H1 (cell line): Measurements from ENCODE around the gene MOCS1. TPM values are rescaled to one million over a fixed set of nuclear protein-coding genes. Genes with fewer than 3 reads are reported as not detected.

Experiments
- CTCF ChIA-PET: fragments of 300-600 bp; sonication (Branson Sonifier 250); formaldehyde crosslinking; loops from one replicate; lab custom pipeline; 2021; ENCODE audit not compliant: partially characterized antibody; lab: Charles Lee
- POLR2A ChIA-PET: fragments of 300-600 bp; sonication (Branson Sonifier 250); formaldehyde crosslinking; loops from one replicate; lab custom pipeline; 2021; ENCODE audit warnings: inconsistent platforms; ENCODE audit not compliant: partially characterized antibody; lab: Charles Lee
- DNase-seq, 2 experiments: peaks; one replicate each; pipeline versions ENCODE4 v3.0.0 to v3.0.0-alpha.2; 2010 to 2022; ENCODE audit warnings: low spot score in 2 of 2, low read depth in 1 of 2, mixed read lengths in 1 of 2
- FAIRE-seq: peaks from 2 replicates; lab custom pipeline; 2011; peaks lifted over from hg19 to GRCh38; lab: Jason Lieb, UNC
- H2AFZ ChIP-seq: 2 replicates; pipeline ENCODE4 v1.8.1; 2012; ENCODE audit warnings: low read length, inconsistent platforms
- H2AK5ac ChIP-seq: 2 replicates; pipeline ENCODE4 v1.6.1; 2013; ENCODE audit warnings: low read depth, low read length
- H2BK120ac ChIP-seq: replicated peaks from 2 replicates; pipeline ENCODE3; 2013; ENCODE audit warnings: low read depth, low read length, inconsistent platforms
- H2BK12ac ChIP-seq: 2 replicates; pipeline ENCODE4 v1.6.1; 2013; ENCODE audit warnings: low read depth, low read length
- H2BK15ac ChIP-seq: 2 replicates; pipeline ENCODE4 v1.6.1; 2013; ENCODE audit warnings: low read length
- H2BK20ac ChIP-seq: 2 replicates; pipeline ENCODE4 v1.6.1; 2013; ENCODE audit warnings: low read length
- H2BK5ac ChIP-seq: 2 replicates; pipeline ENCODE4 v1.6.1; 2013; ENCODE audit warnings: low read depth, low read length
- H3K14ac ChIP-seq: 2 replicates; pipeline ENCODE4 v1.6.1; 2013; ENCODE audit warnings: inconsistent platforms; ENCODE audit not compliant: insufficient read length
- H3K18ac ChIP-seq: 2 replicates; pipeline ENCODE4 v1.6.1; 2013; ENCODE audit warnings: low read length; ENCODE audit errors: extremely low read depth
- H3K23ac ChIP-seq: 2 replicates; pipeline ENCODE4 v1.6.1; 2013; ENCODE audit warnings: inconsistent platforms; ENCODE audit not compliant: insufficient read length
- H3K23me2 ChIP-seq: 2 replicates; pipeline ENCODE4 v1.6.1; 2013; ENCODE audit warnings: low read depth, low read length
- H3K27ac ChIP-seq: 2 replicates; pipeline ENCODE4 v1.6.1; 2011; ENCODE audit warnings: low read depth, low read length, inconsistent platforms
- H3K27me3 ChIP-seq, 4 experiments: replicated peaks in 1 of 4; 1 replicate in 1 of 4; 2 replicates in 3 of 4; pipeline versions ENCODE4 v1.6.1 to v1.8.1; 2011 to 2013; ENCODE audit warnings: low read length in 3 of 4, mild to moderate bottlenecking in 3 of 4, inconsistent platforms in 2 of 4, mixed read lengths in 2 of 4, moderate library complexity in 1 of 4; ENCODE audit not compliant: control insufficient read depth in 3 of 4, insufficient read depth in 3 of 4; ENCODE audit errors: extremely low read depth in 1 of 4
- H3K36me3 ChIP-seq, 4 experiments: 2 replicates each; pipeline versions ENCODE4 v1.6.1 to v1.8.1; 2011 to 2013; ENCODE audit warnings: mild to moderate bottlenecking in 4 of 4, low read length in 3 of 4, moderate library complexity in 2 of 4, control low read depth in 1 of 4, inconsistent platforms in 1 of 4; ENCODE audit not compliant: insufficient read depth in 4 of 4, control insufficient read depth in 2 of 4
- H3K4ac ChIP-seq: replicated peaks from 2 replicates; pipeline ENCODE3; 2013; ENCODE audit warnings: low read length, low read depth, mixed read lengths, inconsistent platforms; ENCODE audit not compliant: insufficient read length
- H3K4me1 ChIP-seq, 4 experiments: replicated peaks in 1 of 4; 1 replicate in 1 of 4; 2 replicates in 3 of 4; pipeline versions ENCODE4 v1.6.1 to v1.8.1; 2011 to 2013; ENCODE audit warnings: low read length in 3 of 4, inconsistent platforms in 2 of 4, mixed read lengths in 1 of 4; ENCODE audit not compliant: insufficient read depth in 4 of 4, control insufficient read depth in 3 of 4
- H3K4me2 ChIP-seq, 2 experiments: 2 replicates each; pipeline versions ENCODE4 v1.6.1 to v1.8.1; 2011 to 2013; ENCODE audit warnings: low read depth in 2 of 2, low read length in 2 of 2, control low read depth in 1 of 2, inconsistent platforms in 1 of 2, mild to moderate bottlenecking in 1 of 2; ENCODE audit not compliant: insufficient read depth in 1 of 2
- H3K4me3 ChIP-seq, 4 experiments: fragments of 200-600, 300-600 bp in 1 of 4; sonication (generic), shearing (Covaris generic), sonication (Bioruptor Twin) in 1 of 4; 2 replicates each; pipeline versions ENCODE4 v1.5.1 to v1.8.1; 2011 to 2016; ENCODE audit warnings: low read length in 4 of 4, low read depth in 3 of 4, control low read depth in 2 of 4, inconsistent platforms in 2 of 4, mild to moderate bottlenecking in 2 of 4, mixed read lengths in 1 of 4, moderate library complexity in 1 of 4; ENCODE audit not compliant: insufficient read depth in 2 of 4; ENCODE audit errors: extremely low read depth in 1 of 4
- H3K56ac ChIP-seq: replicated peaks from 2 replicates; pipeline ENCODE3; 2013; ENCODE audit warnings: low read depth, mild to moderate bottlenecking, mixed read lengths, low read length, inconsistent platforms; ENCODE audit not compliant: insufficient read length
- H3K79me1 ChIP-seq: 2 replicates; pipeline ENCODE4 v1.6.1; 2013; ENCODE audit warnings: low read depth, low read length, control low read depth
- H3K79me2 ChIP-seq, 2 experiments: 2 replicates each; pipeline versions ENCODE4 v1.6.1 to v1.8.1; 2012 to 2013; ENCODE audit warnings: low read length in 2 of 2, mild to moderate bottlenecking in 2 of 2, inconsistent platforms in 1 of 2; ENCODE audit not compliant: insufficient read depth in 2 of 2, control insufficient read depth in 1 of 2
- H3K9ac ChIP-seq, 4 experiments: replicated peaks in 1 of 4; 1 replicate in 1 of 4; 2 replicates in 3 of 4; pipeline versions ENCODE4 v1.6.1 to v1.8.1; 2011 to 2013; ENCODE audit warnings: low read depth in 3 of 4, low read length in 3 of 4, control low read depth in 2 of 4, mild to moderate bottlenecking in 2 of 4, moderate library complexity in 2 of 4, inconsistent platforms in 1 of 4; ENCODE audit errors: extremely low read depth in 1 of 4
- H3K9me3 ChIP-seq, 2 experiments: 2 replicates each; pipeline versions ENCODE4 v1.6.1 to v1.8.1; 2012 to 2013; ENCODE audit warnings: mild to moderate bottlenecking in 2 of 2, moderate library complexity in 2 of 2, control low read depth in 1 of 2, inconsistent platforms in 1 of 2, low read depth in 1 of 2, low read length in 1 of 2, mixed read lengths in 1 of 2; ENCODE audit not compliant: insufficient read depth in 2 of 2
- H4K20me1 ChIP-seq, 2 experiments: replicated peaks in 1 of 2; 2 replicates each; pipeline versions ENCODE3 to v1.8.1; 2011 to 2013; ENCODE audit warnings: inconsistent platforms in 2 of 2, low read length in 2 of 2, mild to moderate bottlenecking in 1 of 2; ENCODE audit not compliant: insufficient read depth in 2 of 2, control insufficient read depth in 1 of 2
- H4K5ac ChIP-seq: 2 replicates; pipeline ENCODE4 v1.6.1; 2013; ENCODE audit warnings: low read length, low read depth, mixed read lengths, inconsistent platforms; ENCODE audit not compliant: insufficient read length
- H4K8ac ChIP-seq: 2 replicates; pipeline ENCODE4 v1.8.0; 2013; ENCODE audit warnings: mild to moderate bottlenecking, moderate library complexity, low read length, inconsistent platforms; ENCODE audit not compliant: insufficient read depth; ENCODE audit errors: extremely low read depth
- H4K91ac ChIP-seq: replicated peaks from 2 replicates; pipeline ENCODE3; 2013; ENCODE audit warnings: low read length, mixed read lengths, inconsistent platforms; ENCODE audit not compliant: insufficient read length
- BRCA1 ChIP-seq: IDR thresholded peaks from 2 replicates; pipeline ENCODE4 v1.6.1; 2012; ENCODE audit warnings: low read depth, low read length, improper control_type of control experiment
- CHD2 ChIP-seq: IDR thresholded peaks from 2 replicates; pipeline ENCODE4 v1.6.1; 2012; ENCODE audit warnings: low read length, improper control_type of control experiment
- CREB1 ChIP-seq: IDR thresholded peaks from 2 replicates; pipeline ENCODE4 v1.6.1; 2012; ENCODE audit warnings: inconsistent platforms
- E2F6 ChIP-seq: IDR thresholded peaks from 2 replicates; pipeline ENCODE4 v1.6.1; 2012; ENCODE audit warnings: inconsistent platforms
- EZH2 ChIP-seq: fragments of 200-600 bp; sonication (generic); IDR thresholded peaks from 2 replicates; pipeline ENCODE4 v1.7.1; 2012; ENCODE audit warnings: low read depth, mild to moderate bottlenecking, moderate library complexity, low read length, inconsistent platforms; ENCODE audit not compliant: severe bottlenecking
- GTF2F1 ChIP-seq: IDR thresholded peaks from 2 replicates; pipeline ENCODE4 v1.6.1; 2012; ENCODE audit warnings: low read depth, low read length, improper control_type of control experiment, borderline replicate concordance
- RXRA ChIP-seq: IDR thresholded peaks from 2 replicates; pipeline ENCODE4 v1.6.1; 2011; ENCODE audit warnings: low read depth, mild to moderate bottlenecking, low read length, moderate library complexity; ENCODE audit not compliant: insufficient read depth
- TCF12 ChIP-seq: IDR thresholded peaks from 2 replicates; pipeline ENCODE4 v1.6.1; 2011; ENCODE audit warnings: low read depth, mild to moderate bottlenecking, low read length
- polyA plus RNA-seq, 7 experiments: library from polyadenylated mRNA; depleted of rRNA in 3 of 7; stranded (reverse) in 5 of 7; unstranded in 2 of 7; fragments of >200 nt in 5 of 7; fragments of 200-250 nt in 2 of 7; gene quantifications; 1 replicate in 5 of 7; 2 replicates in 1 of 7; 4 replicates in 1 of 7; pipeline versions ENCODE4 v1.2.1 to v1.2.3, GENCODE V29; 2011 to 2013; ENCODE audit warnings: missing spikeins in 2 of 7, mixed read lengths in 2 of 7
- total RNA-seq: library from RNA; stranded (reverse); fragmentation: NEBNext Ultra II Directional; extraction: Animal tissue kit (Norgen Biotek cat#: 25700); gene quantifications from 2 replicates; pipeline ENCODE4 v1.2.1, GENCODE V29; 2021
- TF ChIP-seq, protein P1 (sequence below), 3 experiments: IDR thresholded peaks; 1 replicate in 2 of 3; 2 replicates in 1 of 3; pipeline versions ENCODE4 v1.5.1 to v1.6.1; 2011; ENCODE audit warnings: low read length in 3 of 3, mild to moderate bottlenecking in 3 of 3, inconsistent platforms in 2 of 3, low read depth in 1 of 3, moderate library complexity in 1 of 3; ENCODE audit not compliant: insufficient read depth in 1 of 3; ENCODE audit errors: control extremely low read depth in 1 of 3

MOCS1 gene
- total and polyA plus RNA-seq, 2 of the 8 experiments (the other 6 are each of a cell fraction or from before 2014, with no cell fraction given): 13.4 to 19.7 TPM

- no peak for TF ChIP-seq TCF12
- no peak for TF ChIP-seq CREB1
- no peak for TF ChIP-seq E2F6
- TF ChIP-seq, protein P1, sequence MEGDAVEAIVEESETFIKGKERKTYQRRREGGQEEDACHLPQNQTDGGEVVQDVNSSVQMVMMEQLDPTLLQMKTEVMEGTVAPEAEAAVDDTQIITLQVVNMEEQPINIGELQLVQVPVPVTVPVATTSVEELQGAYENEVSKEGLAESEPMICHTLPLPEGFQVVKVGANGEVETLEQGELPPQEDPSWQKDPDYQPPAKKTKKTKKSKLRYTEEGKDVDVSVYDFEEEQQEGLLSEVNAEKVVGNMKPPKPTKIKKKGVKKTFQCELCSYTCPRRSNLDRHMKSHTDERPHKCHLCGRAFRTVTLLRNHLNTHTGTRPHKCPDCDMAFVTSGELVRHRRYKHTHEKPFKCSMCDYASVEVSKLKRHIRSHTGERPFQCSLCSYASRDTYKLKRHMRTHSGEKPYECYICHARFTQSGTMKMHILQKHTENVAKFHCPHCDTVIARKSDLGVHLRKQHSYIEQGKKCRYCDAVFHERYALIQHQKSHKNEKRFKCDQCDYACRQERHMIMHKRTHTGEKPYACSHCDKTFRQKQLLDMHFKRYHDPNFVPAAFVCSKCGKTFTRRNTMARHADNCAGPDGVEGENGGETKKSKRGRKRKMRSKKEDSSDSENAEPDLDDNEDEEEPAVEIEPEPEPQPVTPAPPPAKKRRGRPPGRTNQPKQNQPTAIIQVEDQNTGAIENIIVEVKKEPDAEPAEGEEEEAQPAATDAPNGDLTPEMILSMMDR (IDR thresholded peaks at IDR 0.05; ENCODE audit: control extremely low read depth in 1 of 3, insufficient read depth in 1 of 3, low read depth in 1 of 3, low read length in 3 of 3): no peak
- TF ChIP-seq RXRA: no peak
- no peak for TF ChIP-seq EZH2
- TF ChIP-seq CHD2: no peak
- TF ChIP-seq BRCA1: no peak
- no peak for TF ChIP-seq GTF2F1
- Histone ChIP-seq H3K9ac (no peak overlapping the region), H3K79me1 (no peaks in the 10 kb centered on the region), H2BK12ac (no peak overlapping the region), H3K18ac (no peak overlapping the region), H2BK120ac (no peak overlapping the region), H3K23ac (no peak overlapping the region), H3K9me3 (no peaks in the 10 kb centered on the region), H4K20me1 (no peaks in the 10 kb centered on the region), H2AFZ (no peak overlapping the region), H3K14ac (no peak overlapping the region), H4K8ac (no peak overlapping the region), H3K27me3 (no peaks in the 10 kb centered on the region), H3K79me2 (no peaks in the 10 kb centered on the region), H3K4ac (no peak overlapping the region), H4K5ac (no peak overlapping the region), H2AK5ac (no peak overlapping the region; the same call in 1 of the 2 replicates), H3K36me3 (no peaks in the 10 kb centered on the region), H3K4me1 (peaks cover 0 to 6% (median 2%) of the 10 kb centered on the region in 4 experiments; a peak in 2 of 7 replicates), H2BK15ac (no peak overlapping the region), H2BK5ac (no peak overlapping the region), H3K56ac (no peak overlapping the region), H4K91ac (no peak overlapping the region), H3K27ac (no peak overlapping the region), H3K4me3 (no peak overlapping the region), H3K23me2 (no peaks in the 10 kb centered on the region), H2BK20ac (no peak overlapping the region), H3K4me2 (no peak overlapping the region)
- DNase-seq (no peak), FAIRE-seq (no peak)
- ChIA-PET POLR2A (no interaction called here), CTCF (interaction anchor here (0.8 to 4.1 kb wide), 11 partner anchors 22 to 822 kb away, joined by 3 to 19 read pairs (median 5); no protein-coding TSS in a partner anchor)
Observed at GRCh38 chr6:39983193-39983592, 48.9 kb upstream of the MOCS1 start.
